Sigmoid colon (tissue), 7 donors: ENCODE data around the gene FEN1. TPM values are rescaled to one million over a fixed set of nuclear protein-coding genes. Genes with fewer than 3 reads are reported as not detected.
A peak's percentile ranks its signal among the peaks of the same experiment; 100 is the strongest.

ENCODE experiments used
- DNase-seq: peaks from one replicate; pipeline ENCODE4 v3.0.0-alpha.2; 2019
- H3K27ac ChIP-seq, 4 donors: fragments of 200-600 bp; sonication (generic); one replicate each; pipeline ENCODE4 v1.5.1; 2016 to 2019; ENCODE audit warnings: mild to moderate bottlenecking in 1 of 4
- H3K27me3 ChIP-seq, 3 donors: fragments of 200-600 bp; sonication (generic); one replicate each; pipeline ENCODE4 v1.5.1; 2019; ENCODE audit warnings: mild to moderate bottlenecking in 1 of 3
- H3K36me3 ChIP-seq, 4 donors: fragments of 200-600 bp; sonication (generic); one replicate each; pipeline ENCODE4 v1.5.1; 2016 to 2019
- H3K4me1 ChIP-seq, 4 donors: fragments of 200-600 bp; sonication (generic); one replicate each; pipeline ENCODE4 v1.5.1; 2017 to 2019
- H3K4me3 ChIP-seq, 4 donors: fragments of 200-600 bp; sonication (generic); one replicate each; pipeline ENCODE4 v1.5.1; 2017 to 2019; ENCODE audit warnings: mild to moderate bottlenecking in 2 of 4, moderate library complexity in 1 of 4
- H3K9me3 ChIP-seq, 4 donors: fragments of 200-600 bp in 3 of 4; sonication (generic) in 3 of 4; one replicate each; pipeline versions ENCODE4 v1.5.1 to v1.6.1; 2013 to 2019
- CTCF ChIP-seq, 4 experiments: fragments of 450-650 bp in 3 of 4; fragments of 200-600 bp in 1 of 4; IDR thresholded peaks; one replicate each; pipeline ENCODE4 v1.5.1; 2016 to 2019; ENCODE audit warnings: antibody characterized with exemption in 4 of 4, mild to moderate bottlenecking in 3 of 4, moderate library complexity in 2 of 4
- EP300 ChIP-seq, 4 donors: sonication (generic); formaldehyde crosslinking; IDR thresholded peaks; one replicate each; pipeline ENCODE4 v1.6.1; 2017; ENCODE audit warnings: antibody characterized with exemption in 4 of 4
- POLR2A ChIP-seq, 2 donors: fragments of 450-650 bp; IDR thresholded peaks; one replicate each; pipeline ENCODE4 v1.6.1; 2016; ENCODE audit warnings: antibody characterized with exemption in 2 of 2, mild to moderate bottlenecking in 2 of 2, moderate library complexity in 2 of 2
- POLR2AphosphoS5 ChIP-seq, 4 donors: sonication (generic); formaldehyde crosslinking; IDR thresholded peaks; one replicate each; pipeline ENCODE4 v1.6.1; 2017; ENCODE audit warnings: antibody characterized with exemption in 4 of 4
- WGBS, 2 donors: extraction: QIAGEN DNeasy Blood & Tissue Kit; methylation state at CpG; one replicate each; pipeline ENCODE4 v1.1.7; 2013; 5-methylcytosine and 5-hydroxymethylcytosine counted together
- intact Hi-C: fragments of 100-400 bp; cut with DNase I; formaldehyde crosslinking; loops from one replicate; pipeline ENCODE4 v1.15.1; 2023
- polyA plus RNA-seq, 3 donors: library from polyadenylated mRNA; stranded (reverse); fragments of 200-250 nt; gene quantifications; one replicate each; pipeline ENCODE4 v1.2.3, GENCODE V29; 2013
- total RNA-seq, 4 donors: library from RNA; depleted of rRNA; stranded (reverse); fragments of >200 nt; gene quantifications; one replicate each; pipeline ENCODE4 v1.1.0, GENCODE V29; 2016
- donor health status: healthy with polysubstance abuse.
- donor health status: Bipolar disorder and iron deficiency.
- donor health status: healthy.

FEN1 gene
- total and polyA plus RNA-seq, 7 donors = 4.2 to 39.1 (median 7.5) TPM

DNA sequence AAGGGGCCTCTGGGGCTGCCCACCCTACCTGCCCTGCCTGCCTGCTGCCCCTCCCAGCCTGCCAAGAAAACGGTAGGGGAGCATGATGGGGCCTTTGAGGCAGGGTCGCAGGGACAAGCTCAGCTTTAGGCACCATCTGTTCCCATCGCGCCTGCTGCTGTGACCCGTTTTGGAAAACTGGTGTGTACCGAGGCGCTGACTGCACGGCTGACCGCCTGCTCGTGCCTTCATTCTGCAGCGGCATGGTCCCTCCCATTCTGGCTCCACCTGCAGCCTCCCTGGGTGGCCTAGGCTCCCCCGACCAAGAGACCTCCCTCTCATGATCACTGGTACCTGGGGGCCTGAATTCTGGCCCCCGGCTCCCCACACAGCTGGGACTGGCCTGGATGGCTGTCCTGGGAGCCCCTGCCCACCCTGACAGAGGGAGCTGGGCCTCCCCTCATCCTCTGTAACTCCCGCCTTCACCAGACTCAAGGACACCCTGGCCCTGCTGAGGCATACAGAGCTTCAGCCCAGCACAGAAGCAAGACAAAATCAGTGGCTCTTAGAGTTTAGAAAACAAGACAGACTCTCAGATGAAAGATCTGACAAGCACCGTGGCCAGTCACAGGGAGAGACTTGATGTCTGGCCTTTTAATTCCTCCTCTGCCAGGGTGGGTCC lies 46.8 kb upstream of the FEN1 start:
- H3K4me3 ChIP-seq = no peak overlapping the region
- peaks cover 0 to 10% (median 0%) of the 10 kb centered on the region in 3 donors for H3K27me3 ChIP-seq
- H3K27ac ChIP-seq = no peak overlapping the region
- 78% methylated on average over 15 of the region's 15 CpGs for WGBS, 2 donors
- intact Hi-C loops = no loop called here
- H3K36me3 ChIP-seq = peaks cover 0 to 32% (median 0%) of the 10 kb centered on the region in 4 donors
- no peak for TF ChIP-seq EP300 (IDR thresholded peaks at IDR 0.05)
- TF ChIP-seq POLR2A (IDR thresholded peaks at IDR 0.05) = no peak
- H3K9me3 ChIP-seq = no peaks in the 10 kb centered on the region
- DNase-seq = no peak
- no peaks in the 10 kb centered on the region for H3K4me1 ChIP-seq

GRCh38 chr11:61746442-61747191 lies 46.1 kb upstream of the FEN1 start:
- WGBS, 2 donors = 77 to 83% methylated on average over 19 of the region's 19 CpGs
- intact Hi-C loops = no loop called here
- no peak overlapping the region for H3K27ac ChIP-seq
- peaks cover 0 to 25% (median 0%) of the 10 kb centered on the region in 4 donors for H3K36me3 ChIP-seq
- no peak overlapping the region for H3K4me3 ChIP-seq
- DNase-seq = no peak
- peaks cover 0 to 14% (median 0%) of the 10 kb centered on the region in 3 donors for H3K27me3 ChIP-seq
- TF ChIP-seq EP300 (IDR thresholded peaks at IDR 0.05) (no peak), CTCF (IDR thresholded peaks at IDR 0.05) (no peak), POLR2AphosphoS5 (IDR thresholded peaks at IDR 0.05) (no peak), POLR2A (IDR thresholded peaks at IDR 0.05) (no peak)
- H3K4me1 ChIP-seq = no peaks in the 10 kb centered on the region
- no peaks in the 10 kb centered on the region for H3K9me3 ChIP-seq

GRCh38 chr11:61747192-61747966 lies 45.3 kb upstream of the FEN1 start:
- Histone ChIP-seq H3K36me3 (peaks cover 0 to 17% (median 0%) of the 10 kb centered on the region in 4 donors), H3K4me3 (no peak overlapping the region), H3K4me1 (peaks cover 0 to 5% (median 2%) of the 10 kb centered on the region in 4 donors), H3K9me3 (no peaks in the 10 kb centered on the region), H3K27ac (no peak overlapping the region), H3K27me3 (peaks cover 0 to 20% (median 5%) of the 10 kb centered on the region in 3 donors)
- WGBS, 2 donors = 39 to 71% methylated on average over 19 of the region's 19 CpGs
- intact Hi-C loops = no loop called here
- DNase-seq = peak; percentile 86
- no peak for TF ChIP-seq POLR2AphosphoS5 (IDR thresholded peaks at IDR 0.05)
- TF ChIP-seq POLR2A (IDR thresholded peaks at IDR 0.05) = no peak
- no peak for TF ChIP-seq EP300 (IDR thresholded peaks at IDR 0.05)
- peak; percentile 44 to 80 (median 75) for TF ChIP-seq CTCF (IDR thresholded peaks at IDR 0.05)

DNA sequence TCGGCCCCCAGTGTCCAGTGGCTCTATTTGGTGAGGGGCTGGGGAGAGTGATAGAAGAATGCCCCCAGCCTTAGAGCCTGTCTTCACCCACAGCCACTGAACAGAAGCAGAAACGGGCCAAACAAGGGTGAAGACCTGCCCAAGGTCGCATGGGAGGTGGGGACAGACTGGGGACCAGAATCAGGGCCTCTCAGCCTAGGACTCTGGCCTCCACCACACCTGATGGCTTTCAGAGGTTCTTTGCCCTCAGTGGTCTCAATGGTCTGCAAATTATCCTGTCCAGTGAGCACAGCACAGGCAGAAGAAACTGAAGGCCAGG lies 44.8 kb upstream of the FEN1 start:
- peaks cover 4 to 25% (median 9%) of the 10 kb centered on the region in 3 donors for H3K27me3 ChIP-seq
- WGBS, 2 donors = 17 to 55% methylated on average over 3 of the region's 3 CpGs
- TF ChIP-seq EP300 (IDR thresholded peaks at IDR 0.05) (no peak), CTCF (IDR thresholded peaks at IDR 0.05) (no peak), POLR2A (IDR thresholded peaks at IDR 0.05) (no peak), POLR2AphosphoS5 (IDR thresholded peaks at IDR 0.05) (no peak)
- no peak overlapping the region for H3K27ac ChIP-seq
- peaks cover 0 to 9% (median 7%) of the 10 kb centered on the region in 4 donors for H3K4me1 ChIP-seq
- peaks cover 0 to 12% (median 0%) of the 10 kb centered on the region in 4 donors for H3K36me3 ChIP-seq
- H3K9me3 ChIP-seq = no peaks in the 10 kb centered on the region
- H3K4me3 ChIP-seq = no peak overlapping the region
- intact Hi-C loops = no loop called here
- no peak for DNase-seq
